ENCODE results near the gene SLC35E1. TPM values are rescaled to one million over a fixed set of nuclear protein-coding genes. Genes with fewer than 3 reads are reported as not detected.

SLC35E1 gene
- total RNA-seq, 1 experiment from 2014 or later: 43.5 TPM

DNA sequence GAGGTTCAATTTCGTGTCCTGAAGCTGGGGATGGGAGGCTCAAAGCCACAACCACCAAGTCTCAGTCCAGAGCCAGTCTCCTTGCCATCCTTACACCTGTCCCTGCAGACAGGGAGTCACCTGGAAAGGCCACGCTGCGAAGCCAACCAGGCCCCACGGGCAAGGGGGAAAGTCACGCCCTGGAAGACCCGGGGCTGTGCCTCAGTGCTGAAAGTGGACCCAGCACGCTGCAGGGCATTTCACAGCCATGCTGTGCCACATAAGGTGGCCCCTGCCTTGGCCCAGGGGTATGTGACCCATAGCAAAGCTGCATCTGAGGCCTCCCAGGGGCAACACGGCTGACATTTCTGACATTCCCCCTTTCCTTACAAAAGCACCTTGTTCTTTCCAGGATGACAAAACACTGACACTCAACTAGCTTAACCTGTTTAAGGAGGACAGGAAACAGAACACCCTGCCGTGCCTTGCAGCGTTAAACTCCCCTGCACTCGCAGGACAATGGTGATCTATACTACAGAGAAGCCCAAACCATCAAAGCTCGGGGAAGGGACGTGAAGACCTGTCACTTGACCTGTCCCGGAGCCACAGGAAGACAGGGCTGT is 44.8 kb downstream of the SLC35E1 start:
- ATAC-seq (no peak), DNase-seq (ENCODE audit: low read depth, low spot score) (no peak)
- POLR2A ChIA-PET: no interaction called here
- H3K27me3 ChIP-seq (ENCODE audit: control insufficient read depth, insufficient read depth, low read length): no peaks in the 10 kb centered on the region
- in situ Hi-C loops (cut with HindIII; ENCODE audit: low pct_unique_long_range_greater_than_20kb, low sequenced_read_pairs) (no loop called here), intact Hi-C loops (cut with micrococcal nuclease; ENCODE audit: unreplicated experiment) (no loop called here)
- CTCF ChIA-PET: no interaction called here
- TF ChIP-seq SIN3A (IDR thresholded peaks at IDR 0.05; ENCODE audit: borderline replicate concordance, insufficient read depth, low read depth, low read length): no peak
- no peak for TF ChIP-seq POLR2AphosphoS5 (IDR thresholded peaks at IDR 0.05; ENCODE audit: low read depth, low read length)
- no peak for TF ChIP-seq REST (IDR thresholded peaks at IDR 0.05; ENCODE audit: insufficient read depth in 1 of 2, low read depth in 2 of 2, low read length in 1 of 2)
- no peak for TF ChIP-seq TCF7L2 (IDR thresholded peaks at IDR 0.05; ENCODE audit: low read depth, low read length)
- TF ChIP-seq CTCF (IDR thresholded peaks at IDR 0.05): no peak
- H3K4me3 ChIP-seq (ENCODE audit: low read depth in 2 of 2, low read length in 2 of 2): no peak overlapping the region
- H3K4me1 ChIP-seq (ENCODE audit: control insufficient read depth, insufficient read depth, low read length): no peaks in the 10 kb centered on the region
- H3K9me3 ChIP-seq (ENCODE audit: control insufficient read depth, insufficient read depth, low read depth, low read length): no peaks in the 10 kb centered on the region
- BruUV-seq (replicated peaks): no TSS peak
- no peak overlapping the region for H3K27ac ChIP-seq (ENCODE audit: low read length)
- H3K36me3 ChIP-seq (ENCODE audit: control insufficient read depth, insufficient read depth, low read length): peaks cover 3% of the 10 kb centered on the region; the same call in 1 of the 2 replicates

DNA sequence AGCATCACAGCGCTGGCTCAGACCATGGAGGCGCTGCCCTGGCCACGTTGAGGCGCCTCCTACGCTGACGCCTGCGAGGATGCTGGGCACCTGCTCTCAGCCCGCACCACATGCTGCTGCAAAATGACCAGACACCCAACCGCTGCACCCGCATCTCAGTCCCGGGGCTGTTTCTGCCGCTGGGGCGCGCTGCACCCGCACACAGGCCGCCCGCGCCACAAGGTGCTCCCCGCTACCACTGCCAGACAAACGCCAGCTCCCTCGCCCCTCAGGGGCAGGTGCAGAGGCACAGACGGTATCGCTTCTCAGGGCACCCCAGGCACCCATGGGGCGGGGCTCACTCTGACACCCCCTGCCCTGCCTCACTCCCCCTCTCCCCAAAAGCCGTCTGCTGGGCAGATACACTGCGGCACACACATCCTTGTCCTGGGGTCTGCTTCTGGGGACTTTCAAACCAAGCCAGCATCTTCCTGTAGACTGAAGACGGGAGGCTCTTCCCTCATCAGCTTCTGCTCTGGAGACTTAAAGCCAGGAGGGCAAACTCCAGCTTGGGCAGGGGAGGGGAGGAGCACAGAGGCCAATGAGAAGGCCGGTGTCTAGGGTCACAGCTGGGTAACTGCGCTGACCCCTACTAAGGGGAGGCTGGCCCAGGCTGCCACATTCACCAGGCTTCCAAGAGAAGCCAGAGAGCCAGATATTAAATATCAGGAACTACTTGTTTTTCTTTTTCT is 46.3 kb downstream of the SLC35E1 start:
- no TSS peak for BruUV-seq (replicated peaks)
- ChIA-PET CTCF (no interaction called here), POLR2A (no interaction called here)
- Histone ChIP-seq H3K27ac (ENCODE audit: low read length) (no peak overlapping the region), H3K36me3 (ENCODE audit: control insufficient read depth, insufficient read depth, low read length) (peaks cover 3% of the 10 kb centered on the region; the same call in 1 of the 2 replicates), H3K4me1 (ENCODE audit: control insufficient read depth, insufficient read depth, low read length) (no peaks in the 10 kb centered on the region), H3K4me3 (ENCODE audit: low read depth in 2 of 2, low read length in 2 of 2) (no peak overlapping the region), H3K9me3 (ENCODE audit: control insufficient read depth, insufficient read depth, low read depth, low read length) (no peaks in the 10 kb centered on the region), H3K27me3 (ENCODE audit: control insufficient read depth, insufficient read depth, low read length) (no peaks in the 10 kb centered on the region)
- no peak for ATAC-seq
- DNase-seq (ENCODE audit: low read depth, low spot score): no peak
- intact Hi-C loops (cut with micrococcal nuclease; ENCODE audit: unreplicated experiment): no loop called here
- in situ Hi-C loops (cut with HindIII; ENCODE audit: low pct_unique_long_range_greater_than_20kb, low sequenced_read_pairs): no loop called here
- TF ChIP-seq POLR2AphosphoS5 (IDR thresholded peaks at IDR 0.05; ENCODE audit: low read depth, low read length) (no peak), SIN3A (IDR thresholded peaks at IDR 0.05; ENCODE audit: borderline replicate concordance, insufficient read depth, low read depth, low read length) (no peak), REST (IDR thresholded peaks at IDR 0.05; ENCODE audit: insufficient read depth in 1 of 2, low read depth in 2 of 2, low read length in 1 of 2) (no peak), TCF7L2 (IDR thresholded peaks at IDR 0.05; ENCODE audit: low read depth, low read length) (no peak), CTCF (IDR thresholded peaks at IDR 0.05) (no peak)
